Suppressor macrophage treated with lipopolysaccharide for 1 hour (primary cell): Measurements from ENCODE around the gene OVCA2.
A peak's percentile ranks its signal among the peaks of the same experiment; 100 is the strongest.

Experiments used
- DNase-seq, 3 donors: peaks; one replicate each; pipeline ENCODE4 v3.0.0-alpha.2; 2020 to 2022

Gene OVCA2

DNA sequence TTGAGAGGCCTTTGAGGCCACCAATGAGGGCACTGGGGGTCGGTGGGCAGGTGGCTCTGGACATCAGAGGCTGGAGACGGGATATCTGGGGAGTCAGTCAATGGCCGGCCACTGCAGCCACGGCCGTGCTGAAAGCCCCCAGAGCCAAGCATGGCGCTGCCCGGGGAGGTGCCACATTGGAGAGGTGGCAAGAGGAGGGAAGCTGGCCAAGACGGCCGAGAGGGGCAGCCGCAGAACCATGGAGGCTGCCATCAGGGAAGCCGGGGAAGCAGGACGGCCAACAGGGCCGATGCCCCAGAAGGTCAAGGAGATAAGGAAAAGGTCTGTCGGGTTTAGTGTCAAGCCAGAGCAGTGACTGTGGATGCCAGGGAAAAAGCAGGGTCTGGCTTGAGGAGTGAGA is 26.5 kb upstream of the OVCA2 start:
- DNase-seq: no peak

DNA sequence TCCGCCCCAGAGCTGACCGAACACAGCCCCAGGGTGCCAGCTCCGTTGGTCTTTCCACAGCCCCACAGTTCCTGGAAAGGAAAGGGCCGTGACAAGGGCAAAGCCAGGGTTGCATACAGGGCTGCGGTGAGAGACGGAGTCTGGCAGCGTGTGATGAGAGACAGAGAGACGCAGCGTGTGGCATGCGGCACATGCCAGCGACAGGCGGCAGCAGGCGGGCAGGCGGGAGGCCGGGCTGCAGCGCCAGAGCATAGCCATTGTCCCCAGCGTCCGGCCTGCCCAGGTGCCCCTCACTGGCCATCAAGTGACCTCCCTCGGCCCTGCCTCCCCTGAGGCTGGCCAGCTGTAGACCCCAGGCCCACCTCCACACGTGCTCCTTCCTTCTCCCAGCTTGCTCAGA is 25.3 kb upstream of the OVCA2 start:
- no peak for DNase-seq

DNA sequence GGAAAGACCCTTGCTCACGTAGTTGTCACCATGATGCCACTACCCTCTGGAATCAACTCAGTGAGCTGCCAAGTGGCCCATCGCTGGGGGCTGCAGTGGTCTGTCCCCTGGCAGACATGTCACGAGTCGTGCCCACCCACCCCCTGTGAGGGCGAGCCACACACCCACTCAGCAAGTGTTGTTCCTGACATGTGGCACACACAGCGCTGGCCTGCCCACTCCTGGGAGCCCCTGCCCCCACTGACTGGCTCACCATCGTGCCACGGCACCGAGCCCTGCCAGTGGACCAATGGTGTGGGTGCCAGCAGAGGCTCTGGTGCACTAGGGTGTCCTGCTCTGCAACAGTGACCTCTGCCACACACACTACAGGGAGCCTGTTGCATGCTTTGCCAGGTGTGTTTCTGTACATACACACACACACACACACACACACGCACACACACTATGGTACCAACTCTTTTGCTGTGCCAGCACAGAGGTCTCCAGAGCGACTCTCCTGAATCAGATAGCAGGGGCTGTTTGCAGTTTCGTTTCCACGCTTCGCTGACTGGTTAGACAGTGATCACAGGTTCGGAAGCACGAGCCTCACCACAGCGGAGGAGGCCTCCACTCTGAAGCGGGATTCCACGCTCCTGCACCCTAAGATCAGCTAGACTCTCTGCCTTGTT is 24.4 kb upstream of the OVCA2 start:
- no peak for DNase-seq

DNA sequence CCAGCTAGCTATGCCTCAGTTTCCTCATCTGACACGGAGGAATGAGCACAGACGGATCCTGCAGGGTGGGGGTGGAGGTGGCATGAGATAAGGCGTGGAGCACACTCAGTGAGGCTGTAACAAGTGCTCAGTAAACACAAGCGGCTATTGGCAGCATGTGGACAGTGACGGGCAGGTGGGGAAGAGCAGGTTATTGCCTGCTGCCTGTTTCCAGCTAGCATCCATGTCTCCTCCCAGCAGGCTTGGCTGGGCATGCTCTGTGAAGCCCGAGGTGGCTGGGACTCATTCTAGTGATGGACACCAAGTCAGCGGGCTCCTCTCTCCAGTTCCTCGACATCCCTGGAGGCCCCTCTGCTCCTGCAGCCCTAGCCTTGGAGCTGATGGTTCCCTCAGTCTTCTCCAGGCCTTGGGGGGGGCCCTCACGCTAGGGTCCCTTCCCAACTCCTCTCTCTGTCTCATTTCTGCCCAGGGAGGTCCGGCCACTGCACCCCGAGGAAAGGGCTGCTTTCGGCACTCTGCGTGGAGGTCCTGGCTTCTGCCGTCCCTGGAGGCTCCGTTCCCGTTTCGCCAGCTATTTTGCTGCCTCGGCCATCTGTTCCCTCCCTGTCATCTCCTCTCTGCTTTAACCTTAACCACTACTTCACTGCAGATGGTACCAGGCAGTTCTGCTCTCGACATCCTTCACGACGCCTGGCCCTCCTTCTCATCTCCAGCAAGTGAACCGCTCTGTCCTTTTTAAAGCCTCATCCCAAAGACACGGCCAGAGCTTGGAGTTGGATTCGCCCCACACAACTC is 22.9 kb upstream of the OVCA2 start:
- no peak for DNase-seq

DNA sequence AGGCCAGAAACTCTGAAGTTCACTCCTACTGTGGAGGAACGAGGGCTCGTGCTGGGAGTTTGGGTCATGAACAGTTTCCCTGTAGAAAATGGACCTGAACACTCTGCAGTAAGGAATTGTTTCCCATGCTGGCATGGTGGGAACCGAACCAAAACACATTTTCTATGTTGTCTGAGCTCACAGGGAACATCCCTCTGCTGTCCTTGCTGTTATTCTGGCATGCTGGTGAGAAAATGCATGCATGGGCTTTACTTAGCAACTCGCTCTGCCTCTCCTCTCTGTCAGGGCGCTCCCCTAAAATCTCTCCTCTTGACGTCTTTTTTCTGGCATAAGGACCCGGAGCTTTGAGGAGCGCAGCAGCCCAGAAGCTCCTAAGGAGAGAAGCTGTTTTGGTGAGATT is 22.1 kb upstream of the OVCA2 start:
- no peak for DNase-seq

DNA sequence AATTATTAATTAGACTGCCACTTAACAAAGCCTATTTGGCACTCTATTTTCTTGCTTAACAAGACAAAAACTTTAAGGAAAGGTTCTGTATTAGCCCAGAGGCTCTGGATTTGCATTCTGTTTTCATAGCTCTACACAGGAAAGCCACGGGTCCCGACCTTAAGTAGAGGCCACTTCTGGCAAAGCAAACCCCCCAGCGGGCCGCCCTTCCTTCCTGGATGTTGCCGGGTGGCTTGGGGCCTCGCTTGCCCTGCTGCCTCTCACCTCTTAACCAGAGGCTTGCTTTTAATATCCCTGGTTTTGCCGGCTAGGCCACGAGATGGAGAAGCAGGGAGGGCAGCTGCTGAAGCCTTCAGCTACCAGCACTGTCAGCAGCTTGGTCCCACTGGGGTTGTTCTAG is 21.1 kb upstream of the OVCA2 start:
- DNase-seq: no peak

DNA sequence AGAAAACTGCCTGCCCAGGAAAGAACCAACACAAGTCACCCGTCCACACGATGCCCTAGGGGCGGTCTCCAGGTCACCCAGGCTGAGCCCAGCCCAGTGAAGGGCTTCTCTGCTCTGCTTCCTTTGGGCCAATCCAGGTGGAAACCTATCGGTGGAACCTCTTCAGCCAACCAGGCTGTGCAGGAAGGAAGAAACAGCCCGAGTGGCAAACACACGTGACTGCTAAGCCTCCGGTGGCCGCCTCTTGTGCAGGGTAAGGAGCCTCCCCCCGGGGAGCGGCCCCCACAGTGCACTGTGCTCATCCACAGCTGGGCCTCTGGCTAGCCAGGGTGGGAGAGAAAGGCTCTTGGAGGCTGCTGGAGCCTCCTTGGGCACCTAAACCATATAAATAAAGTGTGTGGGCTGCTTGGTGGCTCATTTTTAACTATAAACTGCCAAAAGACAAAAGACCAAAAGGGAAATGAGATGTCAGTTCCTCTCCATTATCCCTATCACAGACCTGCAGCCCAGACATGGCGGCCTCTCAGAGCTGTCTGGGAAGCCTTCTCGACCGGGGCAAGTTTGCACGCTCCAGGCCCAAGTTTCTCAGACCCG is 19.1 kb upstream of the OVCA2 start:
- no peak for DNase-seq

DNA sequence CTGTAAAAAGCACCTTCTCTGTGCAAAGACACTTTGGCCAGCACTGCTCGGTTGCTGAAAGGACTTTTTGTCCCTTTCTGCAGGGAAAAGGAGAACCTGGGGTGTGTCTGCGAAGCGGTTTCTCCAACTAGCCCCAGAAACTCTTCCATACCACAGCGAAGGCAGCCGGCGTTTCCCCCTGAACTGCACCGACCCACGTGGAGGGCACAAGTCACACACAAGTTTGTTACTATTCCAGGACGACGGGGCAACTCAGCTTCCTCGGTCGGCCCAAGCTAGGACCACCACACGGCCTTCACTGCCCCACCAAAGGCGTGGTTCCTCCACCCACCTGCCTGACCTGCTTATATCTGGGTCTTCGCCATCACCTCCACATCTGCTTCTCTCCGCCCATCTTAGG is 18.6 kb upstream of the OVCA2 start:
- DNase-seq: peak in 1 of 3 donors; percentile 20

DNA sequence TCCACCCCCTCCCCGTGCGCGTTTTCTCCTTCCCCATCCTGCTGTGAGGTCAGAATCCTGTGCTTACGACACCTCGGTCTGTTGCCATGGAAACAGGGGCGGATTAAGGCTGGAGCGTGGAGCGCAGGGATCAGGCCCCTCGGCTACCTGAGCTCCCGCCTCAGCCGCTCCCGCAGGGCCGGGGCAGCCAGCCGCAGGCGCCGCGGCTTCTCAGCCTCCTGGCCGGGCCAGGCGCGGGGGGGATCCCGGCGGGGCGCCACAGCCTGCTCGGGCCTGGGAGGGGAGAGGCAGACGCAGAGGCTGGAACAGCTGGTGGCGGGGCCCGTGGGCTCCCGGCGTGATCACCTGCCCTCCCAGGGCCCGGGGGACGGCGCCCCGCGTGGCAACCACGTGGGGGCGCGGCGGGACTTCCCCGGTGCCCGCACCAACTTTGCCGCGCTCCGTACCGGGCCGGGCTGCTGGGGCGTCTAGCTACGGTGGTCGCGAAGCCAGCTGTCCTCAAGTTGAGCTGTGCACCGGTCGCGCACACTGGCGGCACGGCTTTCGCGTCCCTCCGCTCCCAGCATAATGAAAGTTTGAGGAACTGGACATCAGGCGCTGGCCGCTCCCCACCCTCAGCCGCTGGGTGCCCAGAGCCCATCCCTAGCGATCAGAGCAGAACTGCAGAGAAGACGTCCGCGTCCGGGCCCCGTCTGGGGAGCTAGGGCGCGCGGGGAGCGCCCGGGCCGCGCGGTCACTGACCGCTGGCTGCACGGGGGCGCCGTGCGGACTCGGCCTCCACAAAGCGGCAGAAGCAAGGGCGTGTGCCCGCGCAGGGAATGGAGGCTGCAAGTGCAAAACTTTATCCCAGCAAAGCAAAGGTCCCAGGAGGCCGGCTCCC is 17.9 kb upstream of the OVCA2 start:
- peak; percentile 75 to 84 (median 77) for DNase-seq

DNA sequence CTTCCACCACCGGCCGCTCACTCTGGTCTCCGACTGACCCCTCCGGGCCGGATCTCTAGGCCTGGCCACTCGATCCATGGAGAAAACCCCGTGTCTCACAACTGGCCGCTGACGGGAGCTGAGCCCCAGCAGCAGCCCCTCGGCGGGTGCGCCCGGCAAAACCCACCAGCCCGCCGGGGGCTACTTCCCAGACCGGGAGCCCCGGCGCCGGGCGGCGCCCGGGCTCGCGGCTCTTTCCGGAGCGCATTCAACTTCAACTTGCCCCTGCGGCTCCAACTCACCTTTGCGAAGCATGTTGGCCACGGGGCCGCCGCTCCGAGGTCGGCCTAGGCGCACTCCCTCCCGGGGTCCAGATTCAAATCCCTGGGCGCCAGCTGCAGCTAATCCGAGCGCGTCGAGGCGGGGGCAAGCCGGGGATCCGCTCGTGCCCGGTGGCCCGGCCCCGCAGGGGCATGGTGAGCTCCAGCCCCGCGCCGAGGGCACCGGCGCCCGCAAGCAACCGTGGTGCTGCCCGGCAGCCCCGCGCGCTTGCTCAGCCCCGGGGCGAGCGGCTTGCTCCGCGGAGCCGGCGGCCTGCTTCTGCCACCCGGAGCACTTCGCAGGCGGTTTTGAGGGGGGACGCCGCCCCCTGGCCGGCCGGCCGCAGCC is 17.1 kb upstream of the OVCA2 start:
- no peak for DNase-seq

DNA sequence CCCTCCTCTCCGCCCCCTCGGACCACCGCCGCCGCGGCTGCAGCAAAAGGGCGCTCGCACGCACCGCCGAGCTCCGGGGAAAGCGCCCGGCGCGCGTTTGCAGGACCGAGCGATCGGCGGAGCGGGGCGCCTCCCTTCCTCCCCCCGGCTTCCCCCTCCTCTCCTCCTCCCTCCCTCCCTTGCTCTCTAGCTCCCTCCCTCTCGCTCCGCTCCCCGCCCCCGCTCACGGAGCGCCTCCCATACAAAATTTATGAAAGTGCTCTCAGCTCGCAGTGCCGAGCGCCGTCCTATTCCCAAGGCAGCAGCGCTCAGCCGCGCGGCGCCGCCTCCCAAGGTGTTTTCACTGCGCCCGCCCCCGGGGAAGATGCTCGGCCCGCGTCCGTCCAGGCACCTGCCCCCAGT is 16.6 kb upstream of the OVCA2 start, which contains the start of gene RTN4RL1:
Gene RTN4RL1, minus strand, starts transcription at position 115 of the 402 bp plus-strand sequence. CDS start 469 bp downstream, outside the sequence.
- DNase-seq: peak; percentile 37 to 73 (median 53)

DNA sequence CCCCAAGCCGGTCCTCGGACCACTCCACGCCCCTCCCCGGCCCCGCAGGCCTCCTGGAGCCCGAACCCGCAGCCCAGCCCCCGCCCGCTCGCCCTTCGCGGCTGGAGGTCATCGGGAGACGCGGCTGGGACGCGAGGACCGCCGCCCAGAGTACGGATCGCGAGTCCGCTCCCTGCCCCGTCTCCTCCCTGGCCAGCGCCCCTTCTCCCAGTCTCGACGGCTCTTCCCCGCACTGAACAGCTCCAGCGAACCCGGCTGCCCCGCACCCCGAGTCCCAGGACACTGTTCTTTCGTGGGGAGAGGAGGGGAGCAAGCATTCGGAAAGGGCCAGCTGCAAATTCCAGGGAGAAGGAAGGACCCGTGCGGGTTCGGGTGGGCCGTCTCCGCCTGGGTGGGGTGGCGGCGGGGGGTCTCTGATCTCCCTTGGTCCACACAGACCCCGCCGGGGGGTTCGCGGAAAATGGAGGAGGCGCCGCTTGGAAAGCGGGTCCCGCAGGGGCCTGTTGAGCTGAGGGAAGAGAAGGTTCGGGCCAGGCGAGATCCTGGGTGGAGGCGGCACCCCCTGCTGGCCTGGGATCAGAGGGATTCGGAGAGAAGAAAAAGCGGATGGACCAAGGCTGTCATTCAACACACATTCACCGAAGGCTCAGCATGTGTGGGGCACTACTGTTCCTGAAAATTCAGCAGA is 16.1 kb upstream of the OVCA2 start:
- peak; percentile 70 to 85 (median 75) for DNase-seq

DNA sequence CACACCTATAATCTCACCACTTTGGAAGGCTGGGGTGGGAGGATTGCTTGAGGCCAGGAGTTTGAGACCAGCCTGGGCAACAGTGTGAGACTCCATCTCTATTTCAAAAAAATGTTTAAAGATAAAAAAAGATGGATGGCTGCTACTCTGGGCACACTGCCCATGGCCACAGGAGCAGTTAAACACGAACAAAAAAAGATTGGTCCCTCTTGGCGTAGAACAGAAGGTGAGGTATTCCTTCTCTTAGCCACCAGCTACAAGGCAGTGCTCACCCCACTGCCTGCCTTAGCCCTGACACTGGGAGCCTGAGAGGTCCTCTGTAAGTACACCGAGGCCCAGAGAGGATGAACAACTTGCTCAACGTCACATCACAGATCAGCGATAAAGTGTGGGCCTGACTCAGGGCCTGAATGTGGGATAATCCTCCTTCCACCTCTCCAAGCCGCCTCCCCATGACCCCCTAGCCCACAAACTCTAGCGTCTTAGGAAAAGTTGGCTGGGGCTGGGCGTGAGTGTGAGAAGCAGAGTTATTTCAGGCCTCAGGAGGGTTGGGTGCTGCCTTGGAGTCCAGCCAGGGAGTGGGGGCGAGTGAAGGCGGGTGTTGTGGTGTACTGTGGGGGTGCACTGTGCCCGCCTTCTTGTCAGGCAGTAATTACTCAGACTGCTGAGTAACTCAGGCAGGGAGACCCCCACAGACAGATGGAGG is 14.1 kb upstream of the OVCA2 start:
- no peak for DNase-seq

DNA sequence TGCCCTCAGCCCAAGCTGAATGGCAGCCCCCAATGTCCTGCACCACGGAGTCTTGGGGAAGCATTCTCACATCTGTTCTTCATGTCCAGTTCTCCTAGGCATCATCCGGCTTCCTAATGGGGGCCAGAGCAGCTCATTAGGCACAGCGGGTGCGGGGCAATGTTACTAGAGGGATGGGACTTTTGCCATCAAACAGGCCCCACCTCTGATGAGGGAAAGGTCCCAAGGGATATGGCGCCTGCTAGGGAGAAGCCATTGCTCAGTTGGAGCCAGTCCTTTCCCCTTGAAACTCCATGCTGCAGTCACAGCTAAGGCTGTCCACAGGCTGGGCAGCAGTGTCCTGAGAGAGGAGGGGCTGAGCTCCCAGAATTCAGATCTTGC is 13.6 kb upstream of the OVCA2 start:
- no peak for DNase-seq

DNA sequence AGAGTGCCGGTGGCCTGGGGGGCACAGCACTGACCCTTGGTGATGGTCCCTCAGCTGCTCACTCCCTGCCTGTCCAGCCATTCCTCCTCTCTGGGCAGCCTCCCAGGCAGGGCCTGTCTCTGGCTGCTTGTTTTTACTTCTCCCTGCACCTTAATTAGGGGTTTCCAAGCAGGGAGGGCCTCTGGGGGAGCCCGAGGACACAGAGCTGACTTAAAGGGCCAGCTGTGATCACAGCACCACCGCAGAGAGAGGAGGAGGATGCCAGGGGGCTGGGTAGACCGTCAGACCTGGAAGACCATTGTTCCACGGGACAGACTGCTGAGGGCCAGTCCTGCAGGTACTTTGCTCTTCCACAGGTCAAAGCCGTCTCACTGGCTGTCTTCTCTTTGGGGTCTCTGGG is 13.1 kb upstream of the OVCA2 start:
- DNase-seq: no peak

DNA sequence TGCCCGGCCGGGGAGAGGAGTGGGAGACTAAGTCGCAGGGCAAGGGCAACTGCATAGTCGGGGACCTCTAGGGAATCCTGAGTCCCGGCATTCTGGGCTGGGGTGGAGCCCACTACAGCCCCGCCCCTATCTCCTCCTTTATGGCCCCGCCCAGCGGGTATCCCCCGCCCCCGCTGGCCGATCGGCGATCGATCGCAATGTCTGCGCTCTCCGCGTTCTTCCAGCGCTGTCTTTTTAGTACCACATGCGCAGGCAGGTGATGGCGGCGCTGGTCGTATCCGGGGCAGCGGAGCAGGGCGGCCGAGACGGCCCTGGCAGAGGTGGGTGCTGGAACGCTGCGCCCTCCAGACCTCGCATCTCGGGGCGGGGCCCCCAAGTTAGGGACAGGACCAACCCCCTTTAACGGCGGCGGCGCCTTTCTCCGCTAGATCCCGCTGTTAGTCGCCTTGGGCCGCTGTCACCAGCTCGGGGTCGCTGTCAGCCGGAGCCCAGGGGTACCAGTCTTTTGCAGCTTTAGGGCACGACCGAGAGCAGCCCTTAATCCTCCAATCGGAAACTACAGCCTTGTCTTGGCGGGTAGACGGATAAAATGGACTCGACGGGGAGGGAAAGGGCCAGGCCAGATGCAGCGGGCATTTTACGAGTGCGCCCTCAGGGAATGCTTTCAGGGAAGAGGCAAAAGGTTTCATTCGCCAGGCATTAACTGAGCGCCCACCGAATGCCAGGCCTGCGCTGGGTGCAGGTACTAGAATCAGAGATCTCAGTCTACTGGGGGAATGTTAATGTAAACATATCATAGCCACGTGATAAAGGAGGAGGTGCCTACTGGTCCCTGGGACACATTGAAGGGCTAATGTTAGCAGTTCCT is 11.7 kb upstream of the OVCA2 start, which contains the start of gene DPH1:
Gene DPH1, plus strand, starts transcription at position 243 of the 868 bp plus-strand sequence. Its CDS starts 17 bp downstream, at position 260.
- DNase-seq: peak; percentile 91 to 95 (median 94)

DNA sequence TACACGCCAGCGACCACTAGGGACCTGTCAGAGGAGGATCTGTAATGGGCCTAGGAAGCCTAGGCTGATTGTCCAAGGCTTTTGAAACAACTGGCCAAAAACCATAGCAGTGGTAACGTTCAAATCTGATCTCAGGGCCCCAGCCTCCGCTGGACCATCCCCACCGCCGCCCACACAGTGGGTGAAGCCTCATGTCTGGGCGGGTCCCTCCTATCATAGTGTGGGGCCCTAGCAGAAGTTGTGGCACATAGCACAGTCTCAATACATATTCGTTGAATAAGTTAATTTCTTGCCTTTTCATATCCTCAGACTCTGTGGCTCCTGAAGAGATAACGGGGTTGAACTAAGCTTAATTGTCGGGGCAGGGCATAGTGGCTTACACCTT is 11.1 kb upstream of the OVCA2 start:
- no peak for DNase-seq

DNA sequence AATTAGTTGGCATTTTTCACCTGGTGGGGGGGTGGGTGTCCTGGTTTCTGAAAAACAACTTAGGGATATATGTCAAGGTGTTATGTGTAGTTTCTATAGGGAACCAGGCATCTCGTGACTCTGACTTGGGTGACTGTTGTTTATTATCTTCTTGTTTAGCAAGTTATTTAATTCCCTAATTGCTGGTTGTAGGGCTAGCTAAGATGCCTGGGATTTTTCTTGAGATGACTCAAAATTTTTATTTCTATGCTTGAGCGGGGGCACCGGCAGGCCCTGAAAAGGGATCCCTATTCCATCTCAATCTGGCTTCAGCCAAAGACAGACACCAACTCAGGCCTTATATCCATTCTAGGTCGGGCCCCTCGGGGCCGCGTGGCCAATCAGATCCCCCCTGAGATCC is 8.7 kb upstream of the OVCA2 start:
- no peak for DNase-seq

DNA sequence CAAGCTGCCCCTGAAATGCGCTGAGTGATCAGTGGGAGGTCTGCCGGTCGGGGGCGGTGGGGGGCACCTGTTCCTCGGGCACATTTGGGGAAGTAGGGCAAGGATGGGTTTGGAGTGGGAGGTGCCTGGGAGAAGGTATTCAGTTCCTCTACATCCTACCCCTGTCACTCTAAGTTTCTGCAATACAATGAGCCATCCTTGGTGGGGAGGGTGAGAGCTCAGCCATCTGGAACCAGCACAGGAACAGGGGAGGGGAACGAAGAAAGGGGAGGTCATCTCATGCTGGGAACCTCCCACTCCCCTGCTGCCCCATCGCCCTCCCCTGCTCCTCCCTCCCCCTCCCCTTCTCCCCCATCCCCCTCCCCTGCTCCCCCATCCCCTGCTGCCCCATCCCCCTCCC is 7.7 kb upstream of the OVCA2 start:
- no peak for DNase-seq
